ENCODE data around the gene ACTR2.
A peak's percentile ranks its signal among the peaks of the same experiment; 100 is the strongest.
"Not testable (repeated sequence)": the region's sequence is repeated elsewhere in the genome, so short reads cannot be mapped to it uniquely, and the experiment has no call there.

The ACTR2 gene

GRCh38 chr2:65212619-65213018 is 15.0 kb upstream of the ACTR2 start:
- no peak for DNase-seq (ENCODE audit: low read depth in 2 of 2)
- TF ChIP-seq CTCF (IDR thresholded peaks at IDR 0.05; ENCODE audit: low read depth, low read length) = no peak
- no peak overlapping the region for H3K4me3 ChIP-seq (replicated peaks in 1 of 2; ENCODE audit: low read depth in 2 of 2, low read length in 2 of 2)

- H3K4me3 ChIP-seq (replicated peaks in 1 of 2; ENCODE audit: low read depth in 2 of 2, low read length in 2 of 2) = no peak overlapping the region
- DNase-seq (ENCODE audit: low read depth in 2 of 2) = no peak
- TF ChIP-seq CTCF (IDR thresholded peaks at IDR 0.05; ENCODE audit: low read depth, low read length) = no peak
Measured at GRCh38 chr2:65213035-65213434, 14.6 kb upstream of the ACTR2 start.

- no peak for DNase-seq (ENCODE audit: low read depth in 2 of 2)
- no peak overlapping the region for H3K4me3 ChIP-seq (replicated peaks in 1 of 2; ENCODE audit: low read depth in 2 of 2, low read length in 2 of 2)
- no peak for TF ChIP-seq CTCF (IDR thresholded peaks at IDR 0.05; ENCODE audit: low read depth, low read length)
Measured at GRCh38 chr2:65214361-65214760, 13.3 kb upstream of the ACTR2 start.

GRCh38 chr2:65214843-65215242 is 12.8 kb upstream of the ACTR2 start:
- no peak for TF ChIP-seq CTCF (IDR thresholded peaks at IDR 0.05; ENCODE audit: low read depth, low read length)
- no peak for DNase-seq (ENCODE audit: low read depth in 2 of 2)
- no peak overlapping the region for H3K4me3 ChIP-seq (replicated peaks in 1 of 2; ENCODE audit: low read depth in 2 of 2, low read length in 2 of 2)

GRCh38 chr2:65215946-65216345 is 11.7 kb upstream of the ACTR2 start:
- H3K4me3 ChIP-seq (replicated peaks in 1 of 2; ENCODE audit: low read depth in 2 of 2, low read length in 2 of 2) = no peak overlapping the region
- DNase-seq (ENCODE audit: low read depth in 2 of 2) = no peak
- no peak for TF ChIP-seq CTCF (IDR thresholded peaks at IDR 0.05; ENCODE audit: low read depth, low read length)

GRCh38 chr2:65220432-65221131 is 7.0 kb upstream of the ACTR2 start:
- TF ChIP-seq CTCF (IDR thresholded peaks at IDR 0.05; ENCODE audit: low read depth, low read length) = no peak

GRCh38 chr2:65221275-65221674 is 6.4 kb upstream of the ACTR2 start:
- H3K4me3 ChIP-seq (replicated peaks in 1 of 2; ENCODE audit: low read depth in 2 of 2, low read length in 2 of 2); DNase-seq (ENCODE audit: low read depth in 2 of 2): not testable (repeated sequence)

More at GRCh38 chr2:65220432-65221131, 7.0 kb upstream of the ACTR2 start:
- no peak overlapping the region for H3K4me3 ChIP-seq (replicated peaks in 1 of 2; ENCODE audit: low read depth in 2 of 2, low read length in 2 of 2)
- peak in 1 of 2 donors; percentile 31 for DNase-seq (ENCODE audit: low read depth in 2 of 2)
